HL-60/S4 treated with phorbol 12-myristate 13-acetate at 8.2 ng/mL for 4 days and 3 days (cell line): ENCODE measurements around the gene TMEM11.

Experiments used
- in situ Hi-C: fragments of 300-500 bp; cut with MboI; formaldehyde crosslinking; loops from 2 replicates; pipeline ENCODE4 v1.15.0; 2022; ENCODE audit warnings: low sequenced_read_pairs

TMEM11 gene, protein sequence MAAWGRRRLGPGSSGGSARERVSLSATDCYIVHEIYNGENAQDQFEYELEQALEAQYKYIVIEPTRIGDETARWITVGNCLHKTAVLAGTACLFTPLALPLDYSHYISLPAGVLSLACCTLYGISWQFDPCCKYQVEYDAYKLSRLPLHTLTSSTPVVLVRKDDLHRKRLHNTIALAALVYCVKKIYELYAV

GRCh38 chr17:21214015-21214776 lies at the start of gene TMEM11:
TMEM11 (minus strand) TSS chr17:21214161; CDS start chr17:21214152, 9 bp downstream.
- in situ Hi-C loops, result no loop called here

GRCh38 chr17:21263376-21263775 lies 49.4 kb upstream of the TMEM11 start:
- in situ Hi-C loops, result no loop called here

DNA sequence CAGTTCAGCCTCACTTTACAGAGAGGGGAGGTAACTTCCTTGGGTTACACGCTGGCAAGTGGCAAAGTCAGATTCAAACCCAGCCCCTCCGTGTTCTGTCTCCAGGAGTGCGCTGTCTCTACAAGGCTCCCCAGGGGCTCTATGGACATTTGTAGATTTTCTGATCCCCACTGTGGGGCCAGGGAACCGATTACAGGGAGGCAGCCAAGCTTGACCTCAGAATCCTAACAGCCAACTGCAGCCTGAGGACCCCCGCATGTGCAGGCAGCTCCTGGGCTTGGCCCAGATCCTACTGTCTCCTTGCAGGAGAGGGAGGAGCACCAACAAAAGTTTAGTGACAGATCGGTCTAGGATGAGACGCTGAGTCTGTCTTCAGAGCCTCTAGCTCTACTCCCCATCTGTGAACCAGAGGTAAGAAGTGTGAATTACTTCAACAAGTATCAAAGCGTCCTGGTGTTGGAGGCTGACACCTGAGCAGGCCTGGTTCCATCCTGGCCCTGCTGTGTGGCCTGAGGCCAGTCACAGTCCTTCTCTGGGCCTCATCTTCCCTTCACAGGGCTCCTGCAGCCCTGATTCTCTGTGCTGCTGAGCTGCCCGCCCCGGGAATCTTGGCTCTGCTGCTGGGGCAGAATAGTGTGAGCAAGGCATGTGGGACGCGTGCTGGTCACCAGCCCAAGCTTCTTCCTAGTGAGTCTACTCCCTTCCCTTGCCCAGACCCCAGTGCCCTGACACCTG lies 48.5 kb upstream of the TMEM11 start:
- in situ Hi-C loops, result no loop called here

DNA sequence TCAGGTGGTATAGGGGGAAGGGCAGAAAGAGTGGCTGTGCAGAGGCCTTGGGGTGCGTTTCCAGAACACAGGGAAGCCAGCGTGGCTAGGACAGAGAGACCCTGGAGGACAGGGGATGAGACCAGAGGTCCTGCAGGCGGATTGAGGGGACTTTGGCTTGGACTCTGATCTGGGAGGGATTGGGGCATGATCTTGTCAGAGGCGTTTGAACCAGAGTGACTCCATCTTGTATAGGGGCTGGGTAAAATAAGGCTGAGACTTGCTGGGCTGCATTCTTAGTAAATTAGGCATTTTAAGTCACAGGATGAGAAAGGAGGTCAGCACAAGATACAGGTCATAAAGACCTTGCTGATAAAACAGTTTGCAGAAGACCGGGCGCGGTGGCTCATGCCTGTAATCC lies 44.6 kb upstream of the TMEM11 start:
- in situ Hi-C loops, result no loop called here

DNA sequence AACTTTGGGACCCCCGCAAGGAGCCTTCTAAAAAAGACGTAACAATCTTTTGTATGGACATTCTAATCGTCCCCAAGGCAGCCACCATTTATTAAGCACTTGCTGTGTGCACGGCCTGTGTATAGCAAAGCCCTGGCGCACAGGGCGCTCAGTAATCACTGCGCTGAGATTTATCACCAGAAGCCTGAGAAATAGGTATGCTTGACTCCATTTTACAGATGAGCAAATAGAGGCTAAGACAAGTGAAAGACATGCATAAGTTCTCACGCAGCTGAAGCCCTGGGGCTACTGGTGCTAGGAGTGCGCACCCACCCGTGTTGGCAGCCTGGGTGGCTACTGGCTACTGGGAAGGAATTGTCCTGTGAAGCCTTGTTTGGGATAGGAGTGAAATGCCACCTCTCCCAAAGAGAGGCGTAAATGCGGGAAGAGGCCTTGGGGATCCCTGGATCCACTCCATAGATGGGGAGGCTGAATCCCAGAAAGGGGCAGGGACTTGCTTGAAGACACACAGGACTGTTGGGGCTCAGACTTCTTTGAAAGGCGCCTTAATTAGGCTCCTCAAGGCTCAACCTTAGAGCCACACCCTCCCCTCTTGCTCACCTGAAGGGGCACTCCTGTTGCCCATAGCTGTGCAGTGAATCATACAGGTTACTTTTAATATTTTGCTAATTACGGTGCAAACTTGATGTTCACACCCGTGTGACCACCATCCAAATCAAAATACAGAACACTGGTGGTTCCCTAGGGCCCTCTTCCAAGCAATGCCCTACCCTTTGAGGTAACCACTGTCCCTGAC lies 39.9 kb upstream of the TMEM11 start:
- in situ Hi-C loops, result no loop called here

DNA sequence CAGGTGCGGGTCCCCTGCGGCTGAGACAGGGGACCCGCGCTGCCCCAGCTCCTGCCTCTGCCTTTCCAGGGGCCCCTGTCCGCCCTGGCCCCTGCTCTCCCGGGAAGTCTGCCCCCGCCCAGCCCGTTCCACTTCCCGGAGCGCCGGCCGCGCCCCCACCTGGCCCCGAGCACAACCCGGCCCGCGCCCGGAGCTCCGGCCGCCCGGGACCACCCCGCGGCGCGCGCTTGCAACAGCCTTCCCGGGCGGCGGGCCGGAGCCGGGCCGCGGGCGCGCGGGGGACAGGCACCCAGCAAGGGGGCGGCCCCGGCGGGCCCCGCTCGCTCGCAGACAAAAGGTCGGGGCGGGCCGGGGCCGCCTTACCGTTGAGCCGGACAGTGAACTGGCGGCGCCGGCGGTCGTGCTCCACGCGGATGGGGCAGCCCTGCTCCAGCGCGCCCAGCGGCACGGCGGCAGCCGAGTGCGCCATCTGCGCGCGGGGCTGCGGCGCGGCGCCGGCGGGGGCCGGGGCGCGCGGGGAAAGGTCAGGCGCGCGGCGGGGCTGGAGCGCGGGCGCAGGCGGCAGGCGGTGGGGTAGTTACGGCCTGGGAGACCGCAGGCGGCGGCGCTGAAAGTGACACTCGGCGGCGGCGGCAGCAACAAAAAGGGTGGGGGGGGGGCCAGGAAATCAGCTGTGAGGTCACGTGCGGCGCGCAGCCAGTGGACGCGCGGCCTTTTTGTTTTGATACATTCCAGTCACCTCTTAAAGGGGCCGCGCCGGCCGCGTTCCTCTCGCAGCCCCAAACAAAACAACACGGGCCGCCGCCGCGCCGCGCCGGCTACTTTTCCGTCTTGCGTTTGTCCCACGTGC lies 39.1 kb upstream of the TMEM11 start, which contains the start of gene NATD1:
Gene NATD1 (minus strand): TSS at position 615 of the 850 bp plus-strand sequence. CDS start 146 bp downstream, at position 469.
- in situ Hi-C loops, result no loop called here

DNA sequence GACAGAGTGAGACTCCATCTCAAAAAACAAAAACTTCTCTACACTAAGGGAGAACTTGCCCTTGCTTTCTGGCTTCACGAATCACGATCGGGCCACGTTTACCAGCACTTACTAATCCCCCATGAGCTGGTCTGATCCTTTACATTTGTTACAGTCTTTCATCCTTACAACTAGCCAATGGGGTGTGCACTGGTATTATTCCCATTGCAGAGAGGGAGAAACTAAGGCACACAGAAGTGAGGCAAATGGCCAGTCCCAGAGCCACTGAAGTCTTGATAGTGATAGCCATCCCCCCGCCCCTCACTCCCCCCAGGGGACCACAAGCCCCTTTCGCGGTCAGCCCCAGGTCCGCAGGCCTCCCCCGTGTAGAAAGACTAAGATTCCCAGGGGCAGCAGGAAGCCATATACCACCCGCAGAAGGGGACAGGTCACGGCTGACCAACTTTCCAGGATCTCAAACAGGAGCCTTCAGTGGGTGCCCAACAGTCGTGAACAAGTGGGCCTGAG lies 38.4 kb upstream of the TMEM11 start:
- in situ Hi-C loops, result no loop called here

DNA sequence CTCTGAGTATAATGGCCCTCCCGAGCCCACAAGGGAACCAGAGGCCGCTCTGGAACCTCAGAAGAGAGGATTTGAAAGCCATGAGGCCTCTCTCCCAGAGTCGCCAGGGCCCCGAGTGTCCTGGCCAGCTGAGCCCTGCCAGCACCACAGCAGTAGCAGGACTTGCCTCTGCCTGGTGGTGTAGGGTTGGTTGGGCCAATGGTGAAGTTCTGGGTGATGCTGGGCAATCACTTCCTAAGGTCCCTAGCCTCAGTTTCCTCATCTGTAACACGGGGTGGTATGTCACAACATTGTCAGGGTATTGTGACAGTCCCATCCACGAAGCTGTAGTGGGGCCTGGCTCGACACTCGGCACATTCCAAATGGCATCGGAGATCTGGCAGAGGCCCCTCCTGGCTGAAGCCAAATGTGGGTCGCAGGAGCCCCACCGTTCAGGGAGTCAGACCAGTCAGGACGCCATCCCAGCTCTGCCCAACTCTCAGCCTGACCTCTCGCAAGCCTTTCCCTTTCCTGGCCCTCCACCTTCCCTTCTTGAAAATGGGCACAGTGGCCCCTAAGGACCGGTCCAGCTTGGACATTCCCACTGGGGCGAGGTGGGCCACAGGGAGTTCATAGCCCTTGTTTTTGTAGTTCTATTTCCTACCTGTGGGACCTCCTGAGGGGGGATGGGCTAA lies 37.5 kb upstream of the TMEM11 start:
- in situ Hi-C loops, result no loop called here

GRCh38 chr17:21250854-21251253 lies 36.9 kb upstream of the TMEM11 start:
- in situ Hi-C loops, result no loop called here

DNA sequence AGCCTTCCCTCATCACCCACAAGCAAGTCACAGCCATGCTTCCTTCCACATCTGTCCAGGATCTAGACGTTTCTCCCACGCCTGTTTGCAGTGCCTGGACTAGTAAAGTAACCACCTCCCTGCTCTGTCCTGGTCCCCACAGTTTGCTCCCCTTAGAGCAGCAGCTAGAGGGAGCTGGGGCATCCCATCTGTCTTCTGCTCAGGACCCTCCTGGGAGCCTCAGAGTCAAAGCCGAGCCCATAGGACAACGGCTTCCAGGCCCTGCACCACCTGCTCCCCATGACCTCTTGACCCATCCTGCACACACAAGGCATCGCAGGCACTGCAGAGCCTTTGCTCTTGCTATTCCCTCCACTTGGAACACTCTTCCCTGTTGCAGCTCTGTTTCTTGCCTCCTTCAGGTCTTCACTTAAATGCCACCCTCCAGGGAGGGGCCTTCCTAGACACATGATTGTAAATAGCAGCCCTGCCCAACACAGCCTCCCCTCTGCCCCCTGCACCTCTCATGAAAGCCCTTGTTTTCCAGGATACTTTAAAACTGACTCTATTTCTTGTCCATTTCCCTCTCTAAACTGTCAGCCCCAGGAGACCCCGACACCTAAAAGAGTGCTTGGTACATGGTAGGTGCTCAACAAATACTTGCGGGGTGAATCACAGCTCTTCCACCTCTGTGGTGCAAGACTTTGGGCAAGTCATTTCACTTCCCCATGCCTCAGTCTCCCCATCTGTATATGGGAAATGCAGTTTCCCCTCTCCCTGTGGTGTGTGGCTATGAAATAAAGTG lies 36.2 kb upstream of the TMEM11 start:
- in situ Hi-C loops, result no loop called here

DNA sequence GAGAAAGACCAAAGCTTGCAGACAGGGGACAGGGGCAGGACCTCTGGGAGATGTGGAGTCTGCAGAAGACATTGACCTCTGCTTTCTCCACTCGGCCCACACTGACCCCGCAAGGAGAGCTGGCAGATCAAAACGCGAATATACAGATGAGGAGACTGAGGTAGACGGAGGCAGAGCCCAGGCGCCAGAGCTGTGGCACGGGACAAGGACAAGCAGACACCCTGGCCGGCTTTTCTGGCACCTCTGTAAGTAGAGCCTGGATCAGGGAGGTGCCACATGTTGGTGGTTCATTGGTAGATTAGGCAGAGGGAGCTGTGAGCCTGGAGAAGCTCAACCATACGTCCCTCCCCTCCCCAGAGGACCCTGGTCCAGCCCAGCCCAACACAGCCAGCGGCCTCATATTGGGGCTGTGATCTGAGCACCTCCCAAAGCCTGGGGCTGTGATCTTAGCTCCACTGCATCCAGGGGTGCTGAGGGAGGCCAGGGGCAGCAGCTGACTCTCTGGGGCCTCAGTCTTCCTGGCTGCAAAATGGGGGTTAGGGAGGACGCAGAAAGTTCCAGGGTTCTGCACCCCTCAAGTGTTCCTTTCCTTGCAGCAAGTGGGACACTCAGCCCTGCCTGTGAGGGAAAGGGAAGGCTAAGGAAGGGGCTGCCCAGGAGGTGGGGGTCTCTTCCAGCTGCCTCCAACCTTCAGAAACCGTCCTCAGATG lies 35.3 kb upstream of the TMEM11 start:
- in situ Hi-C loops, result no loop called here

- in situ Hi-C loops, result no loop called here
Measured at GRCh38 chr17:21248500-21248899, 34.5 kb upstream of the TMEM11 start.

DNA sequence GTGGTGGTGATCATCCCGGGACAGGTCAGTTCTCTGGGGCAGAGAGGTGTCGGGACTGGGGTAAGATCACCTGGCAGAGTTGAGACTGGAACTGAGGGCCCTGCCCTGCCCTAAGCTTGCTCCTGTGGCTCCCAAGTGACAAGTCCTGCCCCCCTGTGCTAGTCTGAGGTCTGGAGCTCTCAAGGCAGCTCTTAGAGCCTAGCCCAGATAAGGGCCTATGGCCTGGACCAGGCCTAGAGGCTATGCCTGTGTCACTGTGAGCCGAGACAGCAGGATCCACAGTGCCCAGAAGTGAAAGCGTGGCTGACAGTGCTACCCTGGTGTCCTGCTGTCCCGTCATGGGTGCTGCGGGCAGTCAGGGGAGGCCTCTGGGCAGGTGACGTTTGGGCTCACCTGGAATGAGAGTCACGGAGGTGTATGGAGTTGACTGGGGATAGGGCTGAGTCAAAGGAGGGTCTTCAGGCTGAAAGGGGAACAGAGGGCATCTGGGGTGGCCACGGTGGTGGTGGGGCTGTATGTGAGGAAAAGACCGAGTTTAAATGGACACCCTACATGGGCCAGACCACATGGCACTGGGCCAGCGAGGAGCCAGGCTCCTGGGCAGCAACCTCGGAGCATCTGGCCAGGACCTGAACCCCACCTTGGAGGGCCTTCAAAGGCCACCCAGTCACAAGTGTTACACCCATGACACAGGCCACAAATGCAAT lies 33.7 kb upstream of the TMEM11 start:
- in situ Hi-C loops, result no loop called here

- in situ Hi-C loops, result no loop called here
Measured at GRCh38 chr17:21246698-21247097, 32.7 kb upstream of the TMEM11 start.

GRCh38 chr17:21245639-21246084 lies 31.7 kb upstream of the TMEM11 start:
- in situ Hi-C loops, result no loop called here

DNA sequence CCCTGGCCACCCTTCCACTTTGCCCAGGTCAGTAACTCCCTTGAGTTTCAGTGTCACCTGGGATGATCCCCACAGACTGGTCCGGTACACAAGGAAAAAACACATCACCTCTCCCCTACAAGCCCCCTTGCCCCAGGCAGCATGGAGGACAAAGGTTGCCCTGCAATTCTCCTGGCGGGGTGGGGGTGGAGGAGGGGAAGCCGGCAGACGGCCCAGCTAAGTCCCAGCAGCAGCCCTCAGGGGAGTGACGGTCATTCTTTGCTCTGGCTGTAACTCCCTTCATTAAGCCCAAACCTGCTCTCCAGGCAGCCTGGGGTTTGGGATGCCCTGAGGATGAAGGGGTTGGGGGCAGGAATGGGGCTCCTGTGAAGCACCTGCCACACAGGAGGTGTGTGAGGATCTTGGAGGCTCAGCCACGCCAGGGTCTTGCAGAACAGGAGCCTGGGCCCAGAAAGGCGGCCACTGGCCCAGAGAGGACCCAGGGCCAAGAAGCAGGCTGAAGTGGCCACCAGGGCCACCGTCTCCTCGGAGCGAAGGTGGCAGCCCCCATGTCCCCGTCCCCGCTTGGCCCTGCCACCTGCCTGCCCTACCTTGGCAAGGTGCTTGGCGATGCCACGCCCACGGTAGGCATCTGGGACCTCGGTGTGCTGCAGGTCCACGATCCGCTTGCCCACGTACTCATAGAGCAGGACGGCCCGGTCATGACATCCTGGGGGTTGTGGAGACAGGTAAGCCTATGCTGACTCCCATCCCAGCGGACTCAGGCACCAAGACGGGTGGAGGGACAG lies 29.7 kb upstream of the TMEM11 start:
- in situ Hi-C loops, result no loop called here
